ENCODE results near the gene CNOT9.

- no peak for TF ChIP-seq POLR2A (IDR thresholded peaks at IDR 0.05; ENCODE audit: low read depth, low read length)
- no peak for TF ChIP-seq POLR2AphosphoS5 (IDR thresholded peaks at IDR 0.05; ENCODE audit: low read depth, low read length)
- no peak for TF ChIP-seq TAF1 (IDR thresholded peaks at IDR 0.05; ENCODE audit: borderline replicate concordance, low read depth, low read length)
Measured at GRCh38 chr2:218536804-218537494, 31.7 kb upstream of the CNOT9 start.

Data from GM12892 (cell line).